NOMO-1 treated with DMSO at 0.1 percent for 48 hours (cell line): ENCODE measurements around the gene PSPH.
A peak's percentile ranks its signal among the peaks of the same experiment; 100 is the strongest.
"Not testable (repeated sequence)": the region's sequence is repeated elsewhere in the genome, so short reads cannot be mapped to it uniquely, and the experiment has no call there.

ENCODE experiments used
- DNase-seq: peaks from one replicate; lab custom pipeline; 2025; ENCODE audit not compliant: unreplicated experiment; lab: John Stamatoyannopoulos, UW

PSPH gene

DNA sequence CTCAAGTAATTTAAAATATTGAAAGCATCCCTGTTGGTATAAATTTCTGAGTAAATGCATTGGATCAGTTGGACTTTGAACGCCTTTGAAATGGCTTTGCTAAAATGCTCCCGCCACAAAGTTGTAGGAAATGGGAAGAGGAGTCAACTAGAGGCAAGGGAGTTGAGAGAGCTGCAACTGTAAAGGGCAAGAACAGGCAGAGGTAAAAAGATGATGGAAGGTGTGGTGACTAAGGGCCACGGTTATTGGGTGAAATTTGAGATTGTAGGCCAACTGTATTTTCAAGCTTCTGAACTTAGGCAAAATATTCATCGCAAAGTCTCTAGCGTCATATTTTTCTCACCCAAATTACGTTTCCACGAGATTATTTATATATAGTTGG is 12.2 kb upstream of the PSPH start:
- no peak for DNase-seq

DNA sequence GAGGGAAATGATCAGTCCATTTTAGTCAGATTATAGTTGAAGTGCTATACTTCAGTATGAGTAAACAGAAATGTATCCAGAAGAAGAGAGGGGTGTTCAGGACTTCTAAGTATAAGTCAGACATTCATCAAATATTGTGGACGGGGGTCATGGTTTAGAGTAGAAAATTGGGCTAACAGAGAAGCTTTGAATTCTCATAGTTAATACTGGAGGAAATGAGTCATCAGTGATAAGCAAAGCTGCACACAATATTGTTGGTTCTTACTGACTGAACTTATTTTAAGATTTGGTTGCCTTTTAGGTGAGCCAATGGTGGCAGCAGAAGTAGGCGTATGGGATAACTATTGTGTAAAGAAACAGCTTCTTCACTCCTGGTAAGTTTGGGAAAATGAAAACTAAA is 11.1 kb upstream of the PSPH start:
- DNase-seq, result peak; percentile 21

- no peak for DNase-seq
Measured at GRCh38 chr7:56053993-56054392, 2.7 kb upstream of the PSPH start.

DNA sequence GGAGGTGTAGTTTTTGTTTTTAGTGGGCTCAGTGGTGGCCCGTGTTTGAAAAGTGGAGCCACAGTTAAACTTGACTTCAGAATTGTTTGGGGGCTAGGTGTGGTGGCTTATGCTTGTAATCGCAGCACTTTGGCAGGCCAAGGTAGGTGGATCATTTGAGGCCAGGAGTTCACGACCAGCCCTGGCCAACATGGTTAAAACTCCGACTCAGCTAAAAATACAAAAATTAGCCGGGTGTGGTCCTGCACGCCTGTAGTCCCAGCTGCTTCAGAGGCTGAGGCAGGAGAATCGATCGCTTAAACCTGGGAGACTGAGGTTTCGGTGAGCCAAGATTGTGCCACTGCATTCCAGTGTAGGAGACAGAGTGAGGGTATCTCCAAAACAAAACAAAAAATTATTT is 2.1 kb upstream of the PSPH start:
- DNase-seq, result no peak

DNA sequence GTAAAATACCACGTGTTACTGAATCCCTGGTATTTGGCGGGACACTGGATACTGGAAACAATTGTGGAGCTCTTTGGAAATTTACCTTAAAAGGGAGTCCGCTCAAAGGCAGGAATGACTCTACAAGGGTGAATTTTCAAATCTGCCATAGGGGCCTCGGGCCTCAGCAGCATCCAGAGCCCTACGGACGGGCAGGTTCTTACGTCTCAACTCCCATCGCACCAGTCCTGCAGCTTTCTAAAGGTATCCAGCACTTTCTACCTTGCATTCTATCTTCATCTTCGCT is 248 bp downstream of the PSPH start:
- no peak for DNase-seq

GRCh38 chr7:56048763-56049162 is 2.5 kb downstream of the PSPH start:
- DNase-seq, result not testable (repeated sequence)

- no peak for DNase-seq
Measured at GRCh38 chr7:56048245-56048644, 3.0 kb downstream of the PSPH start.

- DNase-seq, result not testable (repeated sequence)
Measured at GRCh38 chr7:56047446-56048116, 3.7 kb downstream of the PSPH start.

GRCh38 chr7:56046721-56047445 is 4.4 kb downstream of the PSPH start:
- DNase-seq, result no peak

DNA sequence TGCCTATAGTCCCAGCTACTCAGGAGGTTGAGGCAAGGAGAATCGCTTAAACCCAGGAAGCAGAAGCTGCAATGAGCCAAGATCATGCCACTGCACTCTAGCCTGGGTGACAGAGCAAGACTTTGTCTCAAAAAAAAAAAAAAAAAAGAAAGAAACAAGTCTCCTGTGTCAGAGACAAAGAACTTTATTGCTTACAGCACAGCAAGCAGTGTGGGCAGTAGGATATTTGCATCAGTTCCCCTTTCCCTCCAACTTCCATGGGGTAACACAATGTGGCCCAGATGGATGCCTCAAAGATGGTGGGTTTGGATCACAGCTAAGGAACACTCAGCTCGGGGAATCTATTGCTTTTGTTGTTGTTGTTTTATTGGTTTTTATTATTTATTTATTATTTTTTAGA is 5.5 kb downstream of the PSPH start:
- not testable (repeated sequence) for DNase-seq

DNA sequence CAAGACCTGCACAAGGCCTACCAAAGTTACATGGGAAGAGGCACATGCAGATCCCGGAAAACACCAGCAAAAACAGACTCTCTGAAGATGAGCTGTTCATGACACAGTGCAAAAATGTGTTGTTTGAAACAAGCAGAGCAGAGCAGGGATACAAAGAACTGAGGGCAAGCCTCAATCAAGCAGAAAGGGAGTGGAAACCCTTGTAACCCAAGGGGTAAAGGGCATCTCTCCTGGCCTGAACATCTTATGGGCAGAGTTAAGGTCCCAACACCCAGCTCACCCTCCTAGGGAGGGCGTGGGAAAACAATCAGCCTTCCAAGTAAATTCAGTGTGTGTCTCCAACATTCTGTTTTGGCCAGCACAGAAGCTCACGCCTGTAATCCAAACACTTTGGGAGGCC is 10.5 kb downstream of the PSPH start:
- no peak for DNase-seq

GRCh38 chr7:56033671-56034432 is 17.4 kb downstream of the PSPH start:
- peak; percentile 66 for DNase-seq

- not testable (repeated sequence) for DNase-seq
Measured at GRCh38 chr7:56032578-56032977, 18.7 kb downstream of the PSPH start.

DNA sequence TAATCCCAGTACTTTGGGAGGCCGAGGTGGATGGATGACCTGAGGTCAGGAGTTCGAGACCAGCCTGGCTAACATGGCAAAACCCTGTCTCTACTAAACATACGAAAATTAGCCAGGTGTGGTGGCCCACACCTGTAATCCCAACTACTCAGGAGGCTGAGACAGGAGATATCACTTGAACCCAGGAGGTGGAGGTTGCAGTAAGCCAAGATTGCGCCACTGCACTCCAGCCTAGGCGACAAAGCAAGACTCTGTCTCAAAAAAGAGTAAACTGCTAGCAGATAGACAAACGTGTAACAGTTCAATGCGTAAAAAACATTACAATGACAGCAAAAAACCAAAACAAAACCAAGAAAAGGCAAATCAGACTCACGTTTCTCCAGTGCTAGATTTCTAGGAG is 19.7 kb downstream of the PSPH start:
- DNase-seq, result not testable (repeated sequence)

- no peak for DNase-seq
Measured at GRCh38 chr7:56030340-56030739, 20.9 kb downstream of the PSPH start.

DNA sequence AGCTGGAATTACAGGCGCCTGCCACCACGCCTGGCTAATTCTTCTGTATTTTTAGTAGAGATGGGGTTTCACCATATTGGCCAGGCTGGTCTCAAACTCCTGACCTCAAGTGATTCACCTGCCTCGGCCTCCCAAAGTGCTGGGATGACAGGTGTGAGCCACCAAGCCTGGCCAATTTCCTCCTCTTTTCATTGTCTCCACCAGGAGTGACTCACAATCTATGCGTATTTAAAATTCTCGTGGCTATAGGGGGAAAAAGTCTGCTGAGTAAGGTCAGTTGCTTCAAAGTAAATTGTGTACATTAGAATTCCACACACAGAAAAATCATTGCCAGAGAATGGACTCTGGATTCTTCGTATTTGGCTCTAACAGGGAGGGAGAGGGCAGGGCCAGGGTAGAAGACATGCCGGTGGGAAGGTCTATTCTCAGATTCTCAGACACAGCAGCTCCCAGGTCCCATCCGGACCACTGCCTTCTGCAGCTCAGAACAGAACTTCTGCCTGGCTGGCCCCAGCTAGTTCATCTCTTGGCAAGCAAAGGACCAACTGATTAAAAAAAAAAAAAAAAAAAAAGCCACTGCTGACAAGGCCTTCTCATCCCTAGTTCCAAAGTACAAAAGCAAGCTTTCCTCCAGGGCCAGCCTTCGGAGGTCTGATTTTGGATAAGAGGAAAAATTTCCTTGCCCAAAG is 22.2 kb downstream of the PSPH start:
- DNase-seq, result no peak

GRCh38 chr7:56026538-56026937 is 24.7 kb downstream of the PSPH start:
- DNase-seq, result no peak

GRCh38 chr7:56023500-56023899 is 27.7 kb downstream of the PSPH start:
- no peak for DNase-seq

- no peak for DNase-seq
Measured at GRCh38 chr7:56019501-56019900, 31.7 kb downstream of the PSPH start.

GRCh38 chr7:56017015-56017414 is 34.2 kb downstream of the PSPH start:
- DNase-seq, result not testable (repeated sequence)

GRCh38 chr7:56009695-56010094 is 41.5 kb downstream of the PSPH start:
- no peak for DNase-seq

DNA sequence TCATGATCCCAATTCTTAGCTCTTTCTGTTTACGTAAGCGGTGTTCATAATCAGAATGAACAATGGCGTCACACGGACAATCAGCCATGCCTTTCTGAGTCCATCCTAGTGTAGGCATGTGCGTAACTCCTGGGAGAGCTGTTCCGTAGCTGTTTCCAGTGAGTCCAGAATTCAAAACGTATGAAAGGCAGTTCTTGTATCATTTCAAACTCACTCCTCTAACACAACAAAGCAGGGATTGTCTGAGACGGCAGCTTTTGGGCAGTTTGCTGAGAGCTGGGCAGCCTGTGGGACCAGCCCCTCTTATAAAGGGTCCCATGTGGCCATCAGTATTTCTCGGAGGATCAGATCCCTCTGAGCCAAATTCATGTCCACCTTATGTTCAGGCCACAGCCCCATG is 43.4 kb downstream of the PSPH start:
- no peak for DNase-seq
